H1 (cell line): ENCODE results near the gene RPRD1A.

Experiments
- EP300 ChIP-seq, 2 experiments: IDR thresholded peaks; 1 replicate in 1 of 2; 2 replicates in 1 of 2; pipeline ENCODE4 v1.6.1; 2011 to 2012; ENCODE audit warnings: low read depth in 2 of 2, low read length in 2 of 2, mild to moderate bottlenecking in 2 of 2, borderline replicate concordance in 1 of 2, inconsistent platforms in 1 of 2, moderate library complexity in 1 of 2
- POLR2A ChIP-seq, 2 experiments: IDR thresholded peaks; 1 replicate in 1 of 2; 2 replicates in 1 of 2; pipeline ENCODE4 v1.6.1; 2011; ENCODE audit warnings: low read depth in 2 of 2, low read length in 2 of 2, mild to moderate bottlenecking in 2 of 2; ENCODE audit errors: control extremely low read depth in 1 of 2
- TBP ChIP-seq: IDR thresholded peaks from 2 replicates; pipeline ENCODE4 v1.6.1; 2011; ENCODE audit warnings: low read depth, low read length, improper control_type of control experiment
- TF ChIP-seq, protein P1 (sequence below): IDR thresholded peaks from 2 replicates; pipeline ENCODE4 v1.6.1; 2012; ENCODE audit warnings: inconsistent platforms

DNA sequence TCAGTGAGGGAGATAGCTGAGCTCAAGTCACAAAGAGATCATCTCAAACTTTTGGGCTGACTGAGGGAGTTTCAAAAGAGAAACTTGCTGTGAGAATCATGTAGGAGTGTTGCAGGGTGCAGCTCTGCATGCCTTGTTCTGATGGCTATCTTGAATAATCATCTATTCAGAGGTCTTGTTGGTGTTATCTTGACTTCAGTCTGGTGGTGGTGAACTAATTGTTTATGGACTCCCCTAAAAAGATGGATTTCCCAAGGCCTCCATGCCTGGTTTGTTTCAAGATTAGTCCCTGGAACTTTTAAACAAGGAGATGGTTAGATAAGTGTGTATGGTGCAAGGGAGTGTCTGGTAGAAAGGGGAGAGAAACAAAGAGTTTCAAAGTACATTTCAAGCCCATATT is 32.0 kb upstream of the RPRD1A start:
- TF ChIP-seq EP300 (IDR thresholded peaks at IDR 0.05; ENCODE audit: borderline replicate concordance in 1 of 2, low read depth in 2 of 2, low read length in 2 of 2) = no peak
- TF ChIP-seq POLR2A (IDR thresholded peaks at IDR 0.05; ENCODE audit: control extremely low read depth in 1 of 2, low read depth in 2 of 2, low read length in 2 of 2) = no peak
- TF ChIP-seq, protein P1, sequence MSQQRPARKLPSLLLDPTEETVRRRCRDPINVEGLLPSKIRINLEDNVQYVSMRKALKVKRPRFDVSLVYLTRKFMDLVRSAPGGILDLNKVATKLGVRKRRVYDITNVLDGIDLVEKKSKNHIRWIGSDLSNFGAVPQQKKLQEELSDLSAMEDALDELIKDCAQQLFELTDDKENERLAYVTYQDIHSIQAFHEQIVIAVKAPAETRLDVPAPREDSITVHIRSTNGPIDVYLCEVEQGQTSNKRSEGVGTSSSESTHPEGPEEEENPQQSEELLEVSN = no peak
- TF ChIP-seq TBP = no peak
